Hepatocyte (in vitro differentiated cells): ENCODE data around the gene FAF1. TPM values are rescaled to one million over a fixed set of nuclear protein-coding genes. Genes with fewer than 3 reads are reported as not detected.

Experiments
- DNase-seq: peaks from one replicate; pipeline ENCODE4 v3.0.0-alpha.2; 2016; ENCODE audit warnings: low spot score
- H2AFZ ChIP-seq: fragments of 200-600 bp; sonication (generic); 2 replicates; pipeline ENCODE4 v1.6.0; 2016; ENCODE audit warnings: antibody characterized with exemption, mild to moderate bottlenecking
- H3K27ac ChIP-seq: fragments of 200-600 bp; sonication (generic); 2 replicates; pipeline ENCODE4 v1.5.1; 2016; ENCODE audit warnings: mild to moderate bottlenecking
- H3K27me3 ChIP-seq: fragments of 200-600 bp; sonication (generic); 2 replicates; pipeline ENCODE4 v1.6.1; 2016
- H3K36me3 ChIP-seq: fragments of 200-600 bp; sonication (generic); replicated peaks from 2 replicates; pipeline ENCODE4 v1.5.1; 2016; ENCODE audit warnings: low read depth; ENCODE audit not compliant: insufficient read depth
- H3K4me1 ChIP-seq: fragments of 200-600 bp; sonication (generic); 2 replicates; pipeline ENCODE4 v1.5.1; 2016; ENCODE audit warnings: mild to moderate bottlenecking, moderate library complexity; ENCODE audit not compliant: insufficient read depth
- H3K4me2 ChIP-seq: fragments of 200-600 bp; sonication (generic); 2 replicates; pipeline ENCODE4 v1.6.0; 2016
- H3K4me3 ChIP-seq: fragments of 200-600 bp; sonication (generic); 2 replicates; pipeline ENCODE4 v1.5.1; 2016; ENCODE audit warnings: mild to moderate bottlenecking
- H3K79me2 ChIP-seq: fragments of 200-600 bp; sonication (generic); 2 replicates; pipeline ENCODE4 v1.6.0; 2017; ENCODE audit warnings: mild to moderate bottlenecking
- H3K9me2 ChIP-seq: fragments of 200-600 bp; sonication (generic); replicated peaks from 2 replicates; pipeline ENCODE4 v1.6.0; 2017; ENCODE audit warnings: mild to moderate bottlenecking; ENCODE audit not compliant: insufficient read depth
- H3K9me3 ChIP-seq: fragments of 200-600 bp; sonication (generic); 2 replicates; pipeline ENCODE4 v1.5.1; 2016; ENCODE audit warnings: low read depth, mild to moderate bottlenecking
- H4K20me1 ChIP-seq: fragments of 200-600 bp; sonication (generic); 2 replicates; pipeline ENCODE4 v1.6.0; 2016; ENCODE audit warnings: mild to moderate bottlenecking; ENCODE audit not compliant: insufficient read depth, poor library complexity, severe bottlenecking
- EZH2 ChIP-seq: fragments of 200-600 bp; sonication (generic); IDR thresholded peaks from 2 replicates; pipeline ENCODE4 v1.6.1; 2016; ENCODE audit warnings: antibody characterized with exemption, mild to moderate bottlenecking, borderline replicate concordance
- EZH2phosphoT487 ChIP-seq: fragments of 200-600 bp; sonication (generic); IDR thresholded peaks from one replicate; pipeline ENCODE4 v1.6.1; 2018; ENCODE audit warnings: antibody characterized with exemption, mild to moderate bottlenecking, low read depth, moderate library complexity; ENCODE audit not compliant: unreplicated experiment, severe bottlenecking
- WGBS: methylation state at CpG from one replicate; pipeline ENCODE4 v1.1.6; 2016; ENCODE audit warnings: low lambda C conversion rate; ENCODE audit errors: missing lambda C conversion rate; 5-methylcytosine and 5-hydroxymethylcytosine counted together
- polyA plus RNA-seq: library from polyadenylated mRNA; unstranded; fragments of >200 nt; fragmentation: Nextera tagmentation; extraction: Ambion mirVana; gene quantifications from 2 replicates; pipeline ENCODE4 v1.2.1, GENCODE V29; 2016
- total RNA-seq: library from RNA; depleted of rRNA; stranded (reverse); fragments of >200 nt; gene quantifications from 2 replicates; pipeline ENCODE4 v1.2.3, GENCODE V29; 2014
- TF ChIP-seq, protein P1 (sequence below): fragments of 200-600 bp; sonication (generic); IDR thresholded peaks from 2 replicates; pipeline ENCODE4 v1.5.1; 2016; ENCODE audit warnings: antibody characterized with exemption, mild to moderate bottlenecking; ENCODE audit not compliant: poor library complexity

FAF1 gene
- total and polyA plus RNA-seq, 2 experiments from 2014 or later, result 25.7 to 35.5 TPM

DNA sequence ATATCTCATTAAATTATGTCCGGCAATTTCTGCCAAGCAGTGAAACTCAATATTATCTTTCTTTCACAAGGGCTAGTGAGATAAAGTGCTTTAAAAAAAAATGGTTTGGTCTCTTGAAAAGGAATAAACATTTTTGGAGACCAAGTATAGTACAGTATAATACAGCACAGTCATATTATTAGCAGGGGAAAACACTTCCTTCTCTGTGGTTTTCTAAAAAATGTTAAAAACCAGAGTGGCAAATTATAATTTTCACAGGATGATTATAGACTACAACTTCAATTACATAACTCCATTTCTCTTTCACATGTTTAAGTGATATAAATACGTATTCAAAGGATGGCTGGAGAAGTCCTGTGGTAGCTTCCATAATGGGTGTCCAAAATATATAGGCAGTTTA, 366.6 kb downstream of the FAF1 start:
- Histone ChIP-seq H3K4me2 (no peak overlapping the region), H3K36me3 (no peaks in the 10 kb centered on the region), H4K20me1 (no peaks in the 10 kb centered on the region), H3K79me2 (no peaks in the 10 kb centered on the region), H3K4me3 (no peak overlapping the region), H3K27me3 (no peaks in the 10 kb centered on the region), H3K9me2 (no peaks in the 10 kb centered on the region), H3K9me3 (no peaks in the 10 kb centered on the region), H3K27ac (no peak overlapping the region), H2AFZ (no peak overlapping the region), H3K4me1 (no peaks in the 10 kb centered on the region)
- no peak for DNase-seq
- 89% methylated on average over 2 of the region's 2 CpGs for WGBS
- TF ChIP-seq EZH2phosphoT487 (no peak), EZH2 (no peak)
- TF ChIP-seq, protein P1, sequence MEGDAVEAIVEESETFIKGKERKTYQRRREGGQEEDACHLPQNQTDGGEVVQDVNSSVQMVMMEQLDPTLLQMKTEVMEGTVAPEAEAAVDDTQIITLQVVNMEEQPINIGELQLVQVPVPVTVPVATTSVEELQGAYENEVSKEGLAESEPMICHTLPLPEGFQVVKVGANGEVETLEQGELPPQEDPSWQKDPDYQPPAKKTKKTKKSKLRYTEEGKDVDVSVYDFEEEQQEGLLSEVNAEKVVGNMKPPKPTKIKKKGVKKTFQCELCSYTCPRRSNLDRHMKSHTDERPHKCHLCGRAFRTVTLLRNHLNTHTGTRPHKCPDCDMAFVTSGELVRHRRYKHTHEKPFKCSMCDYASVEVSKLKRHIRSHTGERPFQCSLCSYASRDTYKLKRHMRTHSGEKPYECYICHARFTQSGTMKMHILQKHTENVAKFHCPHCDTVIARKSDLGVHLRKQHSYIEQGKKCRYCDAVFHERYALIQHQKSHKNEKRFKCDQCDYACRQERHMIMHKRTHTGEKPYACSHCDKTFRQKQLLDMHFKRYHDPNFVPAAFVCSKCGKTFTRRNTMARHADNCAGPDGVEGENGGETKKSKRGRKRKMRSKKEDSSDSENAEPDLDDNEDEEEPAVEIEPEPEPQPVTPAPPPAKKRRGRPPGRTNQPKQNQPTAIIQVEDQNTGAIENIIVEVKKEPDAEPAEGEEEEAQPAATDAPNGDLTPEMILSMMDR, result no peak

DNA sequence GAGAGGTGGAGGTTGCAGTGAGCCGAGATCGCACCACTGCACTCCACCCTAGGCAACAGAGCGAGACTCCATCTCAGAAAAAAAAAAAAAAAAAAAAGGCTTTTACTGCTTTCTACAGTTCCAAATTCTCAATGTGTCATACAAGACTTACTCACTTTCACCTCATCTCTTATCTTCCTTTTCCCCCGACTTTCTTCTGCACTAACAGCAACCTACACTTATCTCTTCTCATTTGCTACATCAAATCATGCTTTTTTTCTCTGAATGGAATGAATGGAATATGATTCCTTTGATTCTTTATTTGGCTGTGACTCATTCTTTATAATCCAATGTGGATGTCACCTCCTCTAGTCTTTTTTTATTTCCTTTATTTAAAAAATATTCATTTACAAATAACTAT, 368.5 kb downstream of the FAF1 start:
- 88% methylated on average over 3 of the region's 4 CpGs for WGBS
- TF ChIP-seq EZH2phosphoT487, result no peak
- H3K4me1 ChIP-seq, result no peaks in the 10 kb centered on the region

GRCh38 chr1:50582346-50582745, 377.7 kb downstream of the FAF1 start:
- WGBS, result 95% methylated on average over 3 of the region's 3 CpGs
- Histone ChIP-seq H4K20me1 (no peaks in the 10 kb centered on the region), H3K36me3 (no peaks in the 10 kb centered on the region), H3K27me3 (no peaks in the 10 kb centered on the region), H2AFZ (no peak overlapping the region), H3K4me1 (no peaks in the 10 kb centered on the region), H3K4me2 (no peak overlapping the region), H3K9me3 (no peaks in the 10 kb centered on the region), H3K27ac (no peak overlapping the region), H3K9me2 (no peaks in the 10 kb centered on the region), H3K4me3 (no peak overlapping the region), H3K79me2 (no peaks in the 10 kb centered on the region)
- DNase-seq, result no peak
- TF ChIP-seq, protein P1, result no peak
- TF ChIP-seq EZH2phosphoT487, result no peak
- TF ChIP-seq EZH2, result no peak

More for the DNA sequence above, 368.5 kb downstream of the FAF1 start:
- no peaks in the 10 kb centered on the region for H3K9me3 ChIP-seq
- H3K9me2 ChIP-seq, result no peaks in the 10 kb centered on the region
- no peak overlapping the region for H3K27ac ChIP-seq
- no peaks in the 10 kb centered on the region for H3K27me3 ChIP-seq
- no peaks in the 10 kb centered on the region for H4K20me1 ChIP-seq
- H3K36me3 ChIP-seq, result no peaks in the 10 kb centered on the region
- DNase-seq, result no peak
- H2AFZ ChIP-seq, result no peak overlapping the region
- no peak overlapping the region for H3K4me2 ChIP-seq
- no peaks in the 10 kb centered on the region for H3K79me2 ChIP-seq
- no peak overlapping the region for H3K4me3 ChIP-seq

DNA sequence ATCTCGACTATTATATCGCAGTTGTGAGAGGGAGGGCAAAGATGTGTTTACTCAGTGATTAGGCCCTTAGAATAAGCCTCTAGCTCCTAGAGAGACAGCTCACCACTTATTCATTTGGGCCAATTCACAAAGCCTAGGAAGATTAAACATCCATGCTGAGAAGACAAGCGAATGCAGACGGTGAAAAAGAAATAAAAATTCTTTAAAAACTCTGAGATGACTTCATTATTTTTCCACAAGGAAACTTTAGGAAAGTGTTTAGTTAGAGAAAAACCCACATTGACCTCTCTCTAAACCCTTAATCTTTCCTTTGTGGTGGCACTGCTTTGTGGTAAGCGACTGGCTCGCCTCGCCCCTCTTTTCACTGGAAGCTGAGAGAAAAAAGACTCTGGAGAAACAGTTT, 390.0 kb downstream of the FAF1 start:
- Histone ChIP-seq H2AFZ (no peak overlapping the region), H3K9me2 (no peaks in the 10 kb centered on the region), H3K27me3 (no peaks in the 10 kb centered on the region), H3K4me2 (peak overlapping the region; percentile 12), H3K27ac (peak overlapping the region; percentile 5), H3K79me2 (no peaks in the 10 kb centered on the region), H3K36me3 (no peaks in the 10 kb centered on the region), H3K4me3 (no peak overlapping the region), H3K4me1 (no peaks in the 10 kb centered on the region), H3K9me3 (no peaks in the 10 kb centered on the region), H4K20me1 (no peaks in the 10 kb centered on the region)
- no peak for TF ChIP-seq EZH2phosphoT487
- WGBS, result 30% methylated on average over 7 of the region's 7 CpGs
- DNase-seq, result peak; percentile 31
